SH-SY5Y (cell line): ENCODE data around the gene PNMA8A.

Source experiments
- GATA2 ChIP-seq: IDR thresholded peaks from 2 replicates; pipeline ENCODE4 v1.6.1; 2011; ENCODE audit warnings: mild to moderate bottlenecking, low read depth, low read length
- GATA3 ChIP-seq: IDR thresholded peaks from 2 replicates; pipeline ENCODE4 v1.6.1; 2011; ENCODE audit warnings: low read depth, mild to moderate bottlenecking, low read length, moderate library complexity

DNA sequence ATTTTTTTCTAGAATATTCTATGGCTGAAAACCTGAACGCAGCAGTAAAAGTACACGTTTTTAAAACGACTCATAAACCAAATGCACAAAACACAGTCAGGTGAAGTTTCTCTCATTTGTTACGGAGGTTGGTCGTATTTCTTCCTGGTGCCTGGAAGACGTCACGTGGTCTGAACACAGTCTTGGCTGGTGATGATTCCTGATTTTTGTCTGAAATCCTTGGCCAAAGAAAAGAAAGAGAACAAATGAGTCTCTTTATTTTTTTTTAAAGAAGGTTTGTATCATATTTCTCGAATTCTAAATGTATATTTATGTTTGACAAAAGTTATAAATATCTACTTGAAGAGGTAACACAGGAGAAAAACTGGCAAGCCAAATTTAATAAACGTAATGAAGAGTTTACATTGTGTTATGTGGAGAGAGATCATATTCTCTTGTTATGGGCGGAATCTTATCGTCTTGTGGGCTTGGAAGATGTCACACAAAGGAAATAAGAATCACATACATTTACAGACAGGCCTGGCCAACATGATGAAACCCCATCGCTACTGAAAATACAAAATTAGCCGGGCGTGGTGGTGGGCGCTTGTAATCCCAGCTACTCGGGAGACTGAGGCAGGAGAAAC lies 10.0 kb upstream of the PNMA8A start:
- no peak for TF ChIP-seq GATA2
- no peak for TF ChIP-seq GATA3
